Panc1 (cell line): Measurements from ENCODE around the gene TRAPPC2L.

Source experiments
- POLR2AphosphoS5 ChIP-seq: IDR thresholded peaks from 2 replicates; pipeline ENCODE4 v1.6.1; 2012; ENCODE audit warnings: mild to moderate bottlenecking, low read depth, low read length, moderate library complexity
- SIN3A ChIP-seq: IDR thresholded peaks from 2 replicates; pipeline ENCODE4 v1.6.1; 2012; ENCODE audit warnings: low read depth, mild to moderate bottlenecking, low read length, moderate library complexity, borderline replicate concordance; ENCODE audit not compliant: insufficient read depth
- TCF7L2 ChIP-seq: IDR thresholded peaks from 2 replicates; pipeline ENCODE4 v1.6.1; 2011; ENCODE audit warnings: mild to moderate bottlenecking, low read depth, low read length, inconsistent platforms
- TF ChIP-seq, protein P1 (sequence below): fragments of 450-650 bp; IDR thresholded peaks from 2 replicates; pipeline ENCODE4 v1.5.1; 2017; ENCODE audit warnings: mild to moderate bottlenecking
- TF ChIP-seq, protein P2 (sequence below), 2 experiments: IDR thresholded peaks; 2 replicates each; pipeline ENCODE4 v1.6.1; 2011 to 2012; ENCODE audit warnings: low read depth in 2 of 2, control low read depth in 1 of 2, low read length in 1 of 2, mild to moderate bottlenecking in 1 of 2, moderate library complexity in 1 of 2; ENCODE audit not compliant: insufficient read depth in 1 of 2

- TF ChIP-seq, protein P1, sequence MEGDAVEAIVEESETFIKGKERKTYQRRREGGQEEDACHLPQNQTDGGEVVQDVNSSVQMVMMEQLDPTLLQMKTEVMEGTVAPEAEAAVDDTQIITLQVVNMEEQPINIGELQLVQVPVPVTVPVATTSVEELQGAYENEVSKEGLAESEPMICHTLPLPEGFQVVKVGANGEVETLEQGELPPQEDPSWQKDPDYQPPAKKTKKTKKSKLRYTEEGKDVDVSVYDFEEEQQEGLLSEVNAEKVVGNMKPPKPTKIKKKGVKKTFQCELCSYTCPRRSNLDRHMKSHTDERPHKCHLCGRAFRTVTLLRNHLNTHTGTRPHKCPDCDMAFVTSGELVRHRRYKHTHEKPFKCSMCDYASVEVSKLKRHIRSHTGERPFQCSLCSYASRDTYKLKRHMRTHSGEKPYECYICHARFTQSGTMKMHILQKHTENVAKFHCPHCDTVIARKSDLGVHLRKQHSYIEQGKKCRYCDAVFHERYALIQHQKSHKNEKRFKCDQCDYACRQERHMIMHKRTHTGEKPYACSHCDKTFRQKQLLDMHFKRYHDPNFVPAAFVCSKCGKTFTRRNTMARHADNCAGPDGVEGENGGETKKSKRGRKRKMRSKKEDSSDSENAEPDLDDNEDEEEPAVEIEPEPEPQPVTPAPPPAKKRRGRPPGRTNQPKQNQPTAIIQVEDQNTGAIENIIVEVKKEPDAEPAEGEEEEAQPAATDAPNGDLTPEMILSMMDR = no peak
- no peak for TF ChIP-seq POLR2AphosphoS5
- TF ChIP-seq, protein P2, sequence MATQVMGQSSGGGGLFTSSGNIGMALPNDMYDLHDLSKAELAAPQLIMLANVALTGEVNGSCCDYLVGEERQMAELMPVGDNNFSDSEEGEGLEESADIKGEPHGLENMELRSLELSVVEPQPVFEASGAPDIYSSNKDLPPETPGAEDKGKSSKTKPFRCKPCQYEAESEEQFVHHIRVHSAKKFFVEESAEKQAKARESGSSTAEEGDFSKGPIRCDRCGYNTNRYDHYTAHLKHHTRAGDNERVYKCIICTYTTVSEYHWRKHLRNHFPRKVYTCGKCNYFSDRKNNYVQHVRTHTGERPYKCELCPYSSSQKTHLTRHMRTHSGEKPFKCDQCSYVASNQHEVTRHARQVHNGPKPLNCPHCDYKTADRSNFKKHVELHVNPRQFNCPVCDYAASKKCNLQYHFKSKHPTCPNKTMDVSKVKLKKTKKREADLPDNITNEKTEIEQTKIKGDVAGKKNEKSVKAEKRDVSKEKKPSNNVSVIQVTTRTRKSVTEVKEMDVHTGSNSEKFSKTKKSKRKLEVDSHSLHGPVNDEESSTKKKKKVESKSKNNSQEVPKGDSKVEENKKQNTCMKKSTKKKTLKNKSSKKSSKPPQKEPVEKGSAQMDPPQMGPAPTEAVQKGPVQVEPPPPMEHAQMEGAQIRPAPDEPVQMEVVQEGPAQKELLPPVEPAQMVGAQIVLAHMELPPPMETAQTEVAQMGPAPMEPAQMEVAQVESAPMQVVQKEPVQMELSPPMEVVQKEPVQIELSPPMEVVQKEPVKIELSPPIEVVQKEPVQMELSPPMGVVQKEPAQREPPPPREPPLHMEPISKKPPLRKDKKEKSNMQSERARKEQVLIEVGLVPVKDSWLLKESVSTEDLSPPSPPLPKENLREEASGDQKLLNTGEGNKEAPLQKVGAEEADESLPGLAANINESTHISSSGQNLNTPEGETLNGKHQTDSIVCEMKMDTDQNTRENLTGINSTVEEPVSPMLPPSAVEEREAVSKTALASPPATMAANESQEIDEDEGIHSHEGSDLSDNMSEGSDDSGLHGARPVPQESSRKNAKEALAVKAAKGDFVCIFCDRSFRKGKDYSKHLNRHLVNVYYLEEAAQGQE (IDR thresholded peaks at IDR 0.05; ENCODE audit: insufficient read depth in 1 of 2, low read depth in 2 of 2, low read length in 1 of 2) = no peak
- TF ChIP-seq SIN3A = no peak
- no peak for TF ChIP-seq TCF7L2
Measured at GRCh38 chr16:88882358-88883030, 25.6 kb downstream of the TRAPPC2L start.
